Gastroesophageal sphincter (tissue), 4 donors: ENCODE data around the gene ETV6. TPM values are rescaled to one million over a fixed set of nuclear protein-coding genes. Genes with fewer than 3 reads are reported as not detected.

ENCODE experiments used
- ATAC-seq: fragments of 150-250 bp; one replicate; pipeline ENCODE4 v1.9.1; 2016; ENCODE audit warnings: mild to moderate bottlenecking, moderate library complexity
- H3K27ac ChIP-seq, 4 donors: fragments of 200-600 bp; sonication (generic) in 3 of 4; 1 replicate in 3 of 4; 2 replicates in 1 of 4; pipeline ENCODE4 v1.5.1; 2016 to 2019
- H3K27me3 ChIP-seq: fragments of 200-600 bp; sonication (generic); one replicate; pipeline ENCODE4 v1.5.1; 2019
- H3K36me3 ChIP-seq, 2 donors: fragments of 200-600 bp; sonication (generic); one replicate each; pipeline ENCODE4 v1.5.1; 2019; ENCODE audit warnings: control low read depth in 1 of 2
- H3K4me1 ChIP-seq, 3 donors: fragments of 200-600 bp; sonication (generic); 1 replicate in 2 of 3; 2 replicates in 1 of 3; pipeline ENCODE4 v1.5.1; 2016 to 2019; ENCODE audit warnings: control low read depth in 2 of 3
- H3K4me3 ChIP-seq, 2 donors: fragments of 200-600 bp; sonication (generic); one replicate each; pipeline ENCODE4 v1.5.1; 2019; ENCODE audit warnings: mild to moderate bottlenecking in 1 of 2, moderate library complexity in 1 of 2
- H3K9me3 ChIP-seq, 3 donors: fragments of 200-600 bp; sonication (generic); one replicate each; pipeline ENCODE4 v1.5.1; 2017 to 2019; ENCODE audit warnings: control low read depth in 2 of 3
- CTCF ChIP-seq, 4 experiments: fragments of 200-600 bp in 2 of 4; fragments of 450-650 bp in 2 of 4; sonication (generic) in 1 of 4; IDR thresholded peaks; one replicate each; pipeline ENCODE4 v1.5.1; 2017 to 2019; ENCODE audit warnings: antibody characterized with exemption in 4 of 4, mild to moderate bottlenecking in 2 of 4, moderate library complexity in 2 of 4
- EP300 ChIP-seq: sonication (generic); formaldehyde crosslinking; IDR thresholded peaks from one replicate; pipeline ENCODE4 v1.6.1; 2017; ENCODE audit warnings: antibody characterized with exemption, mild to moderate bottlenecking
- POLR2A ChIP-seq, 2 donors: fragments of 450-650 bp; IDR thresholded peaks; one replicate each; pipeline ENCODE4 v1.6.1; 2017; ENCODE audit warnings: antibody characterized with exemption in 2 of 2, mild to moderate bottlenecking in 2 of 2, moderate library complexity in 1 of 2
- POLR2AphosphoS5 ChIP-seq: sonication (generic); formaldehyde crosslinking; IDR thresholded peaks from one replicate; pipeline ENCODE4 v1.6.1; 2017; ENCODE audit warnings: antibody characterized with exemption
- WGBS, 2 donors: methylation state at CpG; one replicate each; pipeline ENCODE4 v1.1.5; 2018; ENCODE audit warnings: low coverage in 1 of 2; 5-methylcytosine and 5-hydroxymethylcytosine counted together
- total RNA-seq, 4 donors: library from RNA; depleted of rRNA; stranded (reverse); fragments of >200 nt; gene quantifications; one replicate each; pipeline ENCODE4 v1.1.0, GENCODE V29; 2016

ETV6 gene
- total RNA-seq, 4 donors from 2014 or later, result 18.7 to 30.1 (median 21.1) TPM

GRCh38 chr12:11827091-11828061 lies 177.9 kb downstream of the ETV6 start:
- Histone ChIP-seq H3K9me3 (no peaks in the 10 kb centered on the region), H3K27me3 (no peaks in the 10 kb centered on the region), H3K27ac (peak overlapping the region; percentile 5 to 75 (median 67)), H3K4me1 (peaks cover 3 to 100% (median 22%) of the 10 kb centered on the region in 3 donors), H3K36me3 (no peaks in the 10 kb centered on the region), H3K4me3 (peak overlapping the region; percentile 5 to 13)
- WGBS, 2 donors, result 26 to 64% methylated on average over 7 to 9 of the region's 17 CpGs
- peak; percentile 17 for ATAC-seq
- TF ChIP-seq CTCF (IDR thresholded peaks at IDR 0.05) (no peak), POLR2A (IDR thresholded peaks at IDR 0.05) (no peak), EP300 (no peak), POLR2AphosphoS5 (no peak)

GRCh38 chr12:11829764-11830194 lies 180.3 kb downstream of the ETV6 start:
- Histone ChIP-seq H3K9me3 (no peaks in the 10 kb centered on the region), H3K4me3 (no peak overlapping the region), H3K27ac (peak overlapping the region in 3 of 4 donors; percentile 65 to 75 (median 72)), H3K4me1 (peaks cover 12 to 94% (median 28%) of the 10 kb centered on the region in 3 donors), H3K36me3 (no peaks in the 10 kb centered on the region), H3K27me3 (no peaks in the 10 kb centered on the region)
- TF ChIP-seq POLR2A (IDR thresholded peaks at IDR 0.05), result no peak
- TF ChIP-seq POLR2AphosphoS5, result no peak
- TF ChIP-seq EP300, result no peak
- no peak for TF ChIP-seq CTCF (IDR thresholded peaks at IDR 0.05)
- 30 to 42% methylated on average over 4 of the region's 4 CpGs for WGBS, 2 donors
- no peak for ATAC-seq

- H3K9me3 ChIP-seq, result no peaks in the 10 kb centered on the region
- no peaks in the 10 kb centered on the region for H3K27me3 ChIP-seq
- H3K27ac ChIP-seq, result peak overlapping the region in 3 of 4 donors; percentile 65 to 75 (median 72)
These were observed 180.9 kb downstream of the ETV6 start for GRCh38 chr12:11830307-11830801.

DNA sequence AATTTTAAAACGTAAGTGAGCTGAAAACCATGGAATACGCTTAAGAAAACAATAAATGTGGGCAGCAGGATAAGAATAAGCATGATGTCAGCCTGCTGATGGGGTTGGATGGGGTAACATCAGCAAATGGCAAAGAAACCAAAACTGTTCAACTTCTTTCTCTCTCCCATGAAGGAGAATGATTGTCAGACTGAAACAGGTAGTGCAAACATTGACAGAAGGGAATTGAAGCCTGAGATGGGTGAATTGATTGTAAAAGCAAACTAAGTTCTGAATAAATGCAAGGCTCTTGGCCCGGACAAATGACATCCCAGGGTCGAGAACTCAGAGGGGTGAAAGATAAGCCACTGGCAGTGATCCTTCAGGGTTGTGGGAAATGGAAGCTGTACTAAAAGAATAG lies 182.6 kb downstream of the ETV6 start:
- H3K9me3 ChIP-seq, result no peaks in the 10 kb centered on the region
- peaks cover 18 to 94% (median 36%) of the 10 kb centered on the region in 3 donors for H3K4me1 ChIP-seq
- TF ChIP-seq CTCF (IDR thresholded peaks at IDR 0.05), result no peak
- TF ChIP-seq EP300, result no peak
- no peak for TF ChIP-seq POLR2AphosphoS5
- TF ChIP-seq POLR2A (IDR thresholded peaks at IDR 0.05), result no peak
- H3K4me3 ChIP-seq, result no peak overlapping the region
- ATAC-seq, result no peak
- no peak overlapping the region for H3K27ac ChIP-seq
- no peaks in the 10 kb centered on the region for H3K36me3 ChIP-seq
- WGBS, 2 donors, result 56 to 66% methylated on average over 2 to 4 of the region's 4 CpGs
- no peaks in the 10 kb centered on the region for H3K27me3 ChIP-seq

More at GRCh38 chr12:11830307-11830801, 180.9 kb downstream of the ETV6 start:
- ATAC-seq, result no peak
- peaks cover 15 to 94% (median 28%) of the 10 kb centered on the region in 3 donors for H3K4me1 ChIP-seq
- WGBS, 2 donors, result 30 to 40% methylated on average over 2 to 4 of the region's 5 CpGs
- no peak overlapping the region for H3K4me3 ChIP-seq
- no peaks in the 10 kb centered on the region for H3K36me3 ChIP-seq
- TF ChIP-seq POLR2AphosphoS5 (no peak), CTCF (IDR thresholded peaks at IDR 0.05) (no peak), EP300 (no peak), POLR2A (IDR thresholded peaks at IDR 0.05) (no peak)
